K562 (cell line): ENCODE measurements around the gene KSR2. TPM values are rescaled to one million over a fixed set of nuclear protein-coding genes. Genes with fewer than 3 reads are reported as not detected.

Experiments
- ARID2 ChIP-seq: fragments of 450-650 bp; IDR thresholded peaks from 2 replicates; pipeline ENCODE4 v1.6.1; 2017; ENCODE audit warnings: antibody characterized with exemption, mild to moderate bottlenecking
- CHD4 ChIP-seq: fragments of 200-600 bp; sonication (generic); IDR thresholded peaks from 3 replicates; pipeline ENCODE4 v1.6.1; 2012; ENCODE audit warnings: low read depth, mild to moderate bottlenecking, mixed read lengths, low read length, inconsistent platforms; ENCODE audit not compliant: insufficient read depth, insufficient replicate concordance, poor library complexity, severe bottlenecking
- CREM ChIP-seq: IDR thresholded peaks from 2 replicates; pipeline ENCODE4 v1.6.1; 2014; ENCODE audit warnings: antibody characterized with exemption, low read depth
- CUX1 ChIP-seq: fragments of 200-800 bp; sonication (Bioruptor generic); IDR thresholded peaks from 2 replicates; pipeline ENCODE4 v1.6.1; 2016; ENCODE audit warnings: missing genetic modification characterization, missing compliant biosample characterization
- FIP1L1 ChIP-seq: fragments of 200-400 bp; formaldehyde crosslinking; IDR thresholded peaks from 2 replicates; pipeline ENCODE4 v1.6.1; 2018; ENCODE audit warnings: mild to moderate bottlenecking, low read depth, low read length; ENCODE audit not compliant: poor library complexity, severe bottlenecking
- HOXB6 ChIP-seq: fragments of 250-450 bp; sonication (Bioruptor Pico); IDR thresholded peaks from 2 replicates; pipeline ENCODE4 v1.5.1; 2022; ENCODE audit warnings: mild to moderate bottlenecking, borderline replicate concordance
- NFE2 ChIP-seq: IDR thresholded peaks from 2 replicates; pipeline ENCODE4 v1.6.1; 2014; ENCODE audit warnings: antibody characterized with exemption, low read depth
- NR1H2 ChIP-seq: sonication (generic); formaldehyde crosslinking; IDR thresholded peaks from 2 replicates; pipeline ENCODE4 v1.4.0; 2020; ENCODE audit warnings: mild to moderate bottlenecking, missing genetic modification reagents
- POLR2A ChIP-seq: fragments of 450-650 bp; conservative IDR thresholded peaks from 2 replicates; pipeline ENCODE4 v1.6.1; 2016
- POLR2AphosphoS5 ChIP-seq: IDR thresholded peaks from 2 replicates; pipeline ENCODE4 v1.6.1; 2011; ENCODE audit warnings: mild to moderate bottlenecking, low read depth, low read length, moderate library complexity; ENCODE audit not compliant: control insufficient read depth, insufficient read depth
- PTTG1 ChIP-seq: fragments of 450-650 bp; IDR thresholded peaks from 2 replicates; pipeline ENCODE4 v1.6.1; 2016; ENCODE audit warnings: low read depth, mild to moderate bottlenecking, missing genetic modification characterization, missing compliant biosample characterization
- SOX6 ChIP-seq: fragments of 450-650 bp; IDR thresholded peaks from 2 replicates; pipeline ENCODE4 v1.6.1; 2014; ENCODE audit warnings: mild to moderate bottlenecking
- TARDBP ChIP-seq: fragments of 450-650 bp; IDR thresholded peaks from 2 replicates; pipeline ENCODE4 v1.6.1; 2016
- TCF3 ChIP-seq: sonication (generic); formaldehyde crosslinking; IDR thresholded peaks from 2 replicates; pipeline ENCODE4 v1.4.0; 2020; ENCODE audit warnings: mild to moderate bottlenecking, missing genetic modification reagents
- TCF7L2 ChIP-seq: fragments of 150-350 bp; IDR thresholded peaks from 2 replicates; pipeline ENCODE4 v1.6.1; 2016; ENCODE audit warnings: low read depth, mild to moderate bottlenecking, low read length, moderate library complexity
- ZBTB17 ChIP-seq: fragments of 450-650 bp; formaldehyde crosslinking; IDR thresholded peaks from 2 replicates; pipeline ENCODE4 v1.4.0; 2020; ENCODE audit warnings: mild to moderate bottlenecking
- ZBTB7A ChIP-seq: IDR thresholded peaks from 2 replicates; pipeline ENCODE4 v1.6.1; 2011; ENCODE audit warnings: low read depth, mild to moderate bottlenecking, low read length, moderate library complexity, borderline replicate concordance; ENCODE audit not compliant: control insufficient read depth
- ZNF589 ChIP-seq: fragments of 200-800 bp; sonication (Bioruptor generic); IDR thresholded peaks from 2 replicates; pipeline ENCODE4 v1.6.1; 2016; ENCODE audit warnings: low read depth, missing genetic modification characterization, missing compliant biosample characterization
- polyA plus RNA-seq, 8 experiments: library from polyadenylated mRNA; depleted of rRNA in 4 of 8; stranded (reverse) in 5 of 8; unstranded in 3 of 8; fragments of >200 nt; fragmentation: Nextera tagmentation in 2 of 8; fragmentation: Illumina TruSeq in 1 of 8; extraction: Ambion mirVana in 2 of 8; extraction: Trizol in 1 of 8; gene quantifications; 2 replicates each; pipeline versions ENCODE4 v1.2.1 to v1.2.3, GENCODE V29; 2011 to 2014; ENCODE audit warnings: inconsistent platforms in 1 of 8, missing spikeins in 1 of 8
- total RNA-seq, 7 experiments: library from RNA; depleted of rRNA in 6 of 7; stranded (reverse); fragments of >200 nt in 6 of 7; fragmentation: Illumina TruSeq in 2 of 7; extraction: Trizol in 2 of 7; gene quantifications; 2 replicates each; pipeline versions ENCODE4 v1.2.1 to v1.2.3, GENCODE V29; 2011 to 2021; ENCODE audit warnings: low replicate concordance in 1 of 7
- TF ChIP-seq, protein P1 (sequence below): fragments of 250-450 bp; sonication (Bioruptor Pico); IDR thresholded peaks from 2 replicates; pipeline ENCODE4 v1.4.0; 2020; ENCODE audit warnings: borderline replicate concordance
- TF ChIP-seq, protein P2 (sequence below), 3 experiments: IDR thresholded peaks in 2 of 3; conservative IDR thresholded peaks in 1 of 3; 2 replicates each; pipeline ENCODE4 v1.5.1; 2011 to 2012; ENCODE audit warnings: low read length in 3 of 3, mild to moderate bottlenecking in 3 of 3, control low read depth in 2 of 3, improper control_type of control experiment in 1 of 3, inconsistent platforms in 1 of 3, low read depth in 1 of 3, mixed read lengths in 1 of 3, moderate library complexity in 1 of 3; ENCODE audit not compliant: insufficient read depth in 2 of 3

KSR2 gene
- total and polyA plus RNA-seq, 9 of the 15 experiments (the other 6 are each of a cell fraction or from before 2014, with no cell fraction given) = not detected

DNA sequence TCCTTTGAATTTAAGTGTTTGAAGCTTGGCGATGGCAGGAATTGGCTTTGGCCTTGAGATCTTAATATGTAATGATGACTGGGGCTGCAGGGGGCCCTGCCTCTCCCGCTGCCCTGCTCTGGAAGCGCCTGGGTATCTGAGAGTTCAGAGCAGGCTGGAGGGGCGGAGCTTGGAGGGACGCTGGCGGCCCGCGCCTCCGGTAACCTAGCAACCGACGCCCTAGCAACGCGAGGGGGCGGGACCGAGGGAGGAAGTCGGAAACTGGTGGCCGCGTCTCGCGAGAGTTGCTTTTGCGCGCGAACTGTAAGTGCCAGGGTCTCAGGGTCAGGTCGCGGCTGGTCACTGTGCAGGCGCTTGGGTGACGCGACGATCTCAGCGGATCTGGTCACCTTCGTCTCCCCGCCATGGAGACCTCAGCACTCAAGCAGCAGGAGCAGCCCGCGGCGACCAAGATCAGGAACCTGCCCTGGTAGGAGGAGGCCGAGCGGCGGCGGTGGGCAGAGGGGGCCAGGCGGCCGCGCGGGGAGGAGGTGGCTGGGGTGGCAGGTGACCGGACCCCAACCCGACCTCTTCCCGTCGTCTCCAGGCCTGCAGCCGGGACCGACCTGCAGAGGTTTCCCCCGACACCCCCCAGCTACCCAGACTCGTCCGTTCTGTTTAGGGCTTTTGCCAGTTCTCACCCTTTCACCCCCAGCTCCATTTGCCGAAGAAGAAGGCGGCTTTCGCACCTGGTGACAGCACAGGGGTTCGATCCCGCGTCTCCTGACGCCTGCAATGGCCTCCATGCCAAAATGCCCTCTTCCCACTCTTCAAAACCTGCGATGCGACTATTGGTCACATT lies 47.9 kb upstream of the KSR2 start, which contains the start of gene RFC5 (continued):
- no peak for TF ChIP-seq ZNF589
- no peak for TF ChIP-seq ARID2
- TF ChIP-seq POLR2A = peak; percentile 95
- peak; percentile 92 for TF ChIP-seq ZBTB7A
- TF ChIP-seq, protein P1, sequence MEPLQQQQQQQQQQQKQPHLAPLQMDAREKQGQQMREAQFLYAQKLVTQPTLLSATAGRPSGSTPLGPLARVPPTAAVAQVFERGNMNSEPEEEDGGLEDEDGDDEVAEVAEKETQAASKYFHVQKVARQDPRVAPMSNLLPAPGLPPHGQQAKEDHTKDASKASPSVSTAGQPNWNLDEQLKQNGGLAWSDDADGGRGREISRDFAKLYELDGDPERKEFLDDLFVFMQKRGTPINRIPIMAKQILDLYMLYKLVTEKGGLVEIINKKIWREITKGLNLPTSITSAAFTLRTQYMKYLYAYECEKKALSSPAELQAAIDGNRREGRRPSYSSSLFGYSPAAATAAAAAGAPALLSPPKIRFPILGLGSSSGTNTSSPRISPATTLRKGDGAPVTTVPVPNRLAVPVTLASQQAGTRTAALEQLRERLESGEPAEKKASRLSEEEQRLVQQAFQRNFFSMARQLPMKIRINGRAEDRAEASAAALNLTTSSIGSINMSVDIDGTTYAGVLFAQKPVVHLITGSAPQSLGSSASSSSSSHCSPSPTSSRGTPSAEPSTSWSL = no peak
- peak; percentile 80 for TF ChIP-seq FIP1L1
- no peak for TF ChIP-seq TCF7L2
- TF ChIP-seq TCF3 (CRISPR knock-in tag) = 0 out of 2 replicates have a peak, but pooled peaks have one; percentile 28
- no peak for TF ChIP-seq CUX1 (CRISPR knock-in tag)
- TF ChIP-seq CHD4 = no peak
- TF ChIP-seq ZBTB17 (CRISPR knock-in tag) = no peak
- no peak; the same call in 1 of the 2 replicates for TF ChIP-seq NR1H2
- no peak for TF ChIP-seq NFE2
- TF ChIP-seq CREM = peak; percentile 92
- TF ChIP-seq, protein P2, sequence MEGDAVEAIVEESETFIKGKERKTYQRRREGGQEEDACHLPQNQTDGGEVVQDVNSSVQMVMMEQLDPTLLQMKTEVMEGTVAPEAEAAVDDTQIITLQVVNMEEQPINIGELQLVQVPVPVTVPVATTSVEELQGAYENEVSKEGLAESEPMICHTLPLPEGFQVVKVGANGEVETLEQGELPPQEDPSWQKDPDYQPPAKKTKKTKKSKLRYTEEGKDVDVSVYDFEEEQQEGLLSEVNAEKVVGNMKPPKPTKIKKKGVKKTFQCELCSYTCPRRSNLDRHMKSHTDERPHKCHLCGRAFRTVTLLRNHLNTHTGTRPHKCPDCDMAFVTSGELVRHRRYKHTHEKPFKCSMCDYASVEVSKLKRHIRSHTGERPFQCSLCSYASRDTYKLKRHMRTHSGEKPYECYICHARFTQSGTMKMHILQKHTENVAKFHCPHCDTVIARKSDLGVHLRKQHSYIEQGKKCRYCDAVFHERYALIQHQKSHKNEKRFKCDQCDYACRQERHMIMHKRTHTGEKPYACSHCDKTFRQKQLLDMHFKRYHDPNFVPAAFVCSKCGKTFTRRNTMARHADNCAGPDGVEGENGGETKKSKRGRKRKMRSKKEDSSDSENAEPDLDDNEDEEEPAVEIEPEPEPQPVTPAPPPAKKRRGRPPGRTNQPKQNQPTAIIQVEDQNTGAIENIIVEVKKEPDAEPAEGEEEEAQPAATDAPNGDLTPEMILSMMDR (IDR thresholded peaks at IDR 0.05 in 2 of 3, conservative IDR thresholded peaks at IDR 0.05 in 1 of 3; ENCODE audit: insufficient read depth in 2 of 3, low read depth in 1 of 3, low read length in 3 of 3) = peak in 1 of 3 experiments; percentile 27; a peak in 1 of 6 replicates
- TF ChIP-seq HOXB6 (CRISPR knock-in tag) = no peak
- TF ChIP-seq PTTG1 (tag) = no peak
- TF ChIP-seq TARDBP = no peak
- no peak for TF ChIP-seq SOX6
- peak; percentile 91 for TF ChIP-seq POLR2AphosphoS5
